SK-N-MC (cell line): ENCODE measurements around the gene ZNF134.

Source experiments
- EZH2 ChIP-seq: fragments of 200-600 bp; sonication (generic); IDR thresholded peaks from one replicate; pipeline ENCODE4 v1.6.1; 2017; ENCODE audit warnings: antibody characterized with exemption
- POLR2AphosphoS5 ChIP-seq: IDR thresholded peaks from 2 replicates; pipeline ENCODE4 v1.6.1; 2012; ENCODE audit warnings: mild to moderate bottlenecking, low read depth, low read length, borderline replicate concordance

- TF ChIP-seq EZH2 (no peak), POLR2AphosphoS5 (no peak)
These were observed 1.3 kb downstream of the ZNF134 start for GRCh38 chr19:57615346-57615745.
